Measurements from ENCODE around the gene NARS2.
"Not testable (repeated sequence)": the region's sequence is repeated elsewhere in the genome, so short reads cannot be mapped to it uniquely, and the experiment has no call there.

The NARS2 gene

GRCh38 chr11:78567209-78567608 is 7.5 kb downstream of the NARS2 start:
- no peak for DNase-seq (ENCODE audit: low read depth in 1 of 2, low spot score in 1 of 2)
- in situ Hi-C loops (cut with HindIII; ENCODE audit: low pct_unique_long_range_greater_than_20kb, low sequenced_read_pairs) = no loop called here
- TF ChIP-seq JUND (IDR thresholded peaks at IDR 0.05; ENCODE audit: low read depth) = no peak

GRCh38 chr11:78564490-78565467 is 9.9 kb downstream of the NARS2 start:
- in situ Hi-C loops (cut with HindIII; ENCODE audit: low pct_unique_long_range_greater_than_20kb, low sequenced_read_pairs) = no loop called here
- DNase-seq (ENCODE audit: low read depth in 1 of 2, low spot score in 1 of 2) = peak; percentile 30 to 80

GRCh38 chr11:78564037-78564436 is 10.6 kb downstream of the NARS2 start:
- in situ Hi-C loops (cut with HindIII; ENCODE audit: low pct_unique_long_range_greater_than_20kb, low sequenced_read_pairs); DNase-seq (ENCODE audit: low read depth in 1 of 2, low spot score in 1 of 2): not testable (repeated sequence)

More at GRCh38 chr11:78564490-78565467, 9.9 kb downstream of the NARS2 start:
- TF ChIP-seq JUND (IDR thresholded peaks at IDR 0.05; ENCODE audit: low read depth) = no peak

- in situ Hi-C loops (cut with HindIII; ENCODE audit: low pct_unique_long_range_greater_than_20kb, low sequenced_read_pairs); DNase-seq (ENCODE audit: low read depth in 1 of 2, low spot score in 1 of 2): not testable (repeated sequence)
These were observed 11.6 kb downstream of the NARS2 start for GRCh38 chr11:78563090-78563489.

- DNase-seq (ENCODE audit: low read depth in 1 of 2, low spot score in 1 of 2) = no peak
- no peak for TF ChIP-seq JUND (IDR thresholded peaks at IDR 0.05; ENCODE audit: low read depth)
- in situ Hi-C loops (cut with HindIII; ENCODE audit: low pct_unique_long_range_greater_than_20kb, low sequenced_read_pairs) = no loop called here
These were observed 12.3 kb downstream of the NARS2 start for GRCh38 chr11:78562398-78562797.

GRCh38 chr11:78560826-78561484 is 13.7 kb downstream of the NARS2 start:
- in situ Hi-C loops (cut with HindIII; ENCODE audit: low pct_unique_long_range_greater_than_20kb, low sequenced_read_pairs) = no loop called here
- TF ChIP-seq JUND (IDR thresholded peaks at IDR 0.05; ENCODE audit: low read depth) = no peak
- DNase-seq (ENCODE audit: low read depth in 1 of 2, low spot score in 1 of 2) = no peak

- TF ChIP-seq JUND (IDR thresholded peaks at IDR 0.05; ENCODE audit: low read depth) = no peak
- in situ Hi-C loops (cut with HindIII; ENCODE audit: low pct_unique_long_range_greater_than_20kb, low sequenced_read_pairs) = no loop called here
- DNase-seq (ENCODE audit: low read depth in 1 of 2, low spot score in 1 of 2) = no peak
These were observed 14.5 kb downstream of the NARS2 start for GRCh38 chr11:78560153-78560552.

GRCh38 chr11:78557236-78557635 is 17.4 kb downstream of the NARS2 start:
- in situ Hi-C loops (cut with HindIII; ENCODE audit: low pct_unique_long_range_greater_than_20kb, low sequenced_read_pairs) = no loop called here
- DNase-seq (ENCODE audit: low read depth in 1 of 2, low spot score in 1 of 2) = no peak
- TF ChIP-seq JUND (IDR thresholded peaks at IDR 0.05; ENCODE audit: low read depth) = no peak

- no peak for TF ChIP-seq JUND (IDR thresholded peaks at IDR 0.05; ENCODE audit: low read depth)
- no peak for DNase-seq (ENCODE audit: low read depth in 1 of 2, low spot score in 1 of 2)
- in situ Hi-C loops (cut with HindIII; ENCODE audit: low pct_unique_long_range_greater_than_20kb, low sequenced_read_pairs) = no loop called here
These were observed 19.1 kb downstream of the NARS2 start for GRCh38 chr11:78555592-78555991.

GRCh38 chr11:78552881-78553280 is 21.8 kb downstream of the NARS2 start:
- no peak for DNase-seq (ENCODE audit: low read depth in 1 of 2, low spot score in 1 of 2)
- no peak for TF ChIP-seq JUND (IDR thresholded peaks at IDR 0.05; ENCODE audit: low read depth)
- in situ Hi-C loops (cut with HindIII; ENCODE audit: low pct_unique_long_range_greater_than_20kb, low sequenced_read_pairs) = no loop called here

- in situ Hi-C loops (cut with HindIII; ENCODE audit: low pct_unique_long_range_greater_than_20kb, low sequenced_read_pairs) = not testable (repeated sequence)
These were observed 22.5 kb downstream of the NARS2 start for GRCh38 chr11:78552139-78552538.

GRCh38 chr11:78551066-78551465 is 23.6 kb downstream of the NARS2 start:
- in situ Hi-C loops (cut with HindIII; ENCODE audit: low pct_unique_long_range_greater_than_20kb, low sequenced_read_pairs) = no loop called here
- no peak for TF ChIP-seq JUND (IDR thresholded peaks at IDR 0.05; ENCODE audit: low read depth)
- DNase-seq (ENCODE audit: low read depth in 1 of 2, low spot score in 1 of 2) = peak in 1 of 2 experiments; percentile 48

More at GRCh38 chr11:78552139-78552538, 22.5 kb downstream of the NARS2 start:
- DNase-seq (ENCODE audit: low read depth in 1 of 2, low spot score in 1 of 2) = not testable (repeated sequence)
